OCI-M2 (cell line): Measurements from ENCODE around the gene MAML2.

ENCODE experiments used
- DNase-seq: peaks from one replicate; lab custom pipeline; 2025; ENCODE audit not compliant: unreplicated experiment; lab: John Stamatoyannopoulos, UW

MAML2 gene

DNA sequence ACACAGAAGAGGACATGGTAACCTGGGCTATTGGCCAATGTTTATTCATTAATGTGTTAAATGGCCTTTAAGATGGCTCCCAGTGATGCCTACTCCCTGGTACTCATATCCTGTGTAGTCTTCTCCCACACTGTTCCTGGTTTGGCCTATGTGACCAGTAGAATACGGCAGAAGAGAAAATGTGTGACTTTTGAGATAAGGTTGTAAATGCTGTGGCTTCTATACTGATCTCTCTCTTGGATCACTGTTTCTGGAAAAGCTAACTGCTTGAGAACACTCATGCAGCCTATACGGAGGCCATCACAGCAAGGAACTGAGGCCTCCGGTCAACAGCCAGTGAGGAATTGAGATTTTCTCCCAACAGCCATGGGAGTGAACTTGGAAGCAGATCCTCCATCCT is 24.1 kb downstream of the MAML2 start:
- DNase-seq, result no peak

DNA sequence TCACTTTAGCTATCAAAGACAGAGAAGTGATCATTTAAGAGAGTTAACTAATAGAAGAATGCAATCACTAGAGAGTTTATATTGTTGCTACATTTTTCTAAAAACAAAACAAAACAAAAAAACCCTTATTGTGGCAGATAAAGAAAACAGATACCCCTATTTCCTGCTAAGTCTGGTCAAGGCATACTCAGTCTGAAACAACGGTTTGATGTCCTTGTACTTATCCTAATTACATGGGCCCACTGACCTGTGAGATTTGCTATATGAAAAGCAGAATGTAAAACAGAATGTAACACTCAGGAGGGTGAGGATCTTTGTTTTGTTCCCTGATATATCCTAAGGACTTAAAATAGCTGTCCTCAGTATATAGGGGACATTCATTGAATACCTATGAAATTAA is 24.6 kb downstream of the MAML2 start:
- DNase-seq, result no peak

DNA sequence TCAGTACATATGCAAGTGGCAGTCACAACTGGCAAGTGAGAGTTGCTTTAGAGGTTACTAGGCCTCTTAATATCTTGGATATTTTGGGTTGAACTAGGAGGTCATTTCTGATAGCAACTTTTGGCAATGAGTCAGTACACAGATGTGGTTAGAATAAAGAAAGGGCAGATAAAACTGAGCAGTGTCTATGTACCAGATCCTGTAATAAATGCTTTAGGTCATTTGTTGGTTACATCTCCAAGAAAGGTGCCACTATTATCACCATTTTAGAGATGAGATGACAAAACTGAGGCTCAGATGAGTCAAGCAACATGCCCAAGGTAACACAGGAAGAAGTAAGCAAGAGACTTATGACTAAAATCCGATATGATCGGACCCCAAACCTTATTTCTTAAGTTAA is 25.0 kb downstream of the MAML2 start:
- DNase-seq, result no peak

DNA sequence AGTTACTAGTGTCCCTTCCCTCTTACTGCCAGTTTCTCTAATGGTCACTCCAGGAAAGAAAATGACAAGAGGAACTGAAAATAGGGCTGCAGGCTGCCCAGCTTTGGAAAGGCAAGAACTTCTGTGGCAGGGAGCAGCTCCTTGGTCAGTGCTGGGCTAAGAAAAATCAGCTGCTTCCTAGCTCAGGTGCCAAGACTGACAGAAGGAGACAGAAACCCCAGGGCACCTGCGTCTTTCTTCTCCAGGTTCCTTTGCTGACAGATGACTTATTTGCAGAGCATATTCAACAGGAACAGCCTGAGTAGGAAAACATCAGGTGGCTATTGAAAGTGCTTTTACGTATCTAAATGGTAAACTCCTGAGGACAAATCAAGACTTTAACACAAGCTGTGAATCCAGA is 25.4 kb downstream of the MAML2 start:
- DNase-seq, result no peak

DNA sequence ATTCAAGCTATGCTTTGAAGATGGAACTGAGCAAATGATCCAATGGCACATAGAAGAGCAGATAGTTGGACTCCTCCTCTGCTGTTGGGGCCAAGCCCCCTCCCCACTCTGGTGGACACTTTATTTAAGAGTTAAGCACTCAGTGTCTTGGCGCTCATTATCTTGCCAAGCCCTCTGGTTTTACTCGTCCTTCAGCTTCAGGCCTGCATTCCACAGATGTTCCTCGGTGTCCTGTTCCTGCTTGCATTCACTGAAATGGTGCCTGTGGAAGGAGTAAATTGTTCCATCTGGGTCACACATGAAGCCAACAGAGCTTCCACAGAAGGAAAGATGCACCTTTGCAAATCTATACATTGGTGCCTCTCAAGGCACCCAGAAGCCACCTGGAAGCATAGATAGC is 26.1 kb downstream of the MAML2 start:
- no peak for DNase-seq

DNA sequence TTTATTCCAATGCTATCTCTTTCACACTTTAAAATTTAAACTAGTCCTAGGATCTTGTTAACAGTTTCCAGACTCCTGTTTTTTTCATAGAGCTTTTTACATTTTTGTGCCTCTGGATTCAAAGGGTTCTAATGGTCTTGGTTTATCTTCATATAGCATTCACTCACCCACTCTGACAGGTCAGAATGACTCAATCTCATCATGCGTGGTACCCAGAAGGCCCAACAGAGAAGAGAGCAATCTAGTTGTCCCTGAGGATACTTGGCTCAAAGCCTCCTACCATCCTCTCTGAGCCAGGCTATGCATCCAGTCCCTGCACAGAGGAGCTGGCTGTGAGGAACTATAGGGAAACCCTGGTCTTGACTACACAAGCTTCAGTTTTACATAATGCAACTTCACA is 27.5 kb downstream of the MAML2 start:
- no peak for DNase-seq

DNA sequence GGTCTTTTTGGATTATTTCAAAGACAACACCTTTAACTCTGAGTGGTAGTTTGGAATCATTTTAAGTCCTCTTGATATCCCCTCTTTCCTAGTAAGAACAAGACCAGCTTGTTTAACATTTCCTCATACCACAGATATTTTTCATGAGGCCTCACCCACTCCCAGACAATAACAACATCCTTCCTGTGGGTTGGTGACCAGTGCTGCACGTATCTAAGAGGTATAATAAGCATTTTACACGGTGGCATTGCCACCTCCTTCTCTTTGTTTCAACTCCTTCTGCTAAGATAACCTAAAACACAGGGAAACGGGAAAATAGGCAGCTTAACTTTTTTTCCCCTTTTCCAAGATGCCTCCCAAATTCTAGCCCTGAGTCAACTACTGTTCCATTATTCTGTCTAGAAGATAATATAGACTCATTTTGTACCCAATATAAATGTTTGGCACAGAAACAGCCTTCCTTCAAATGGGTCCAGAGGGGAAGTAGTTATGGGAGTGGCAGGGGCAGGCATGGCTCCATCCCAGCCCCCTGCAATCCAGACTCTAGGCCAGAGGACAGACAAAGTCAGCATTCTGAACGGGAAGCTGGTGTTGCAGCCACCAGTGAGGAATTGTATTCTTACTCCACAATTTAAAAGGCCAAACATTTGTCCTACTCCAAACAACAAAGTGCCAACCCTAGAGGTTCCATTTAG is 28.5 kb downstream of the MAML2 start:
- no peak for DNase-seq

DNA sequence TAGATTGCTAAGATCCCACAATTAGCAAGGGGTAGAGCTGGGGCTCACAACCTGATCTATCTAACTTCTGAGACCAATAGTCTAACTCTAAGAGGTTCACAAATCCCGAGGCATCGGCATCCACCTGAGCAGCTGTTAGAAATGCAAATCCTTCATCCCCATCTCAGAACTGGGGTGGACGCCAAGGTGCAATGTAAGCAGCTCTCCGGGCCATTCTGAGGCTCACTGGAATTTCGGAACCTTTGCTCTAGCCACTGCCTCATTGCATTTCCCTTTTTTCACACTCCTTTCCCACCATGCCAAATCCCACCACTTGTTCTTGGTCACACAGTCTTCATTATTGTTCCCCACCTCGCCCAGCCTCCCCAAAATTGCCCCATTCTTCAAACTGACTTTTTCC is 29.8 kb downstream of the MAML2 start:
- no peak for DNase-seq

DNA sequence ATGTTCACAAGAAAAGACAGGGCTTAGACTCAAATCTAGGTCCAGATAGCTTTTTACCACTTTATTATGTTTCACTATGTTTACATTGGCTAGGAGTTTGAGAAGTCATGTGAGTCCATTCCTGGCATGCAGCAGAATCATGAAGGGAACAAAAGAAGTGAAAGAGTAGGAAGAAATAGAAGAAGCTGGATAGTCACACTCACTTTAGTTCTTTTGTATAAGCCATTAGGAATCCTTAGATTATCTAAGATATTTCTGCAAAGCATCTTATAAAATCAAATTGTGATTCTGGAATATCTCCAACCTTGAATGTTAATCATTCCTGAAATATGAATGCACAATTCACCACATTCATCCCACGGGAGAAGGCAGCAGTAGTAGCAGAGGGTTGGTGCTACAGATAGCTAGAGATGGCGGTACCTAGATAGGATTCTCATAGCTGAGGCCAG is 31.9 kb downstream of the MAML2 start:
- no peak for DNase-seq

DNA sequence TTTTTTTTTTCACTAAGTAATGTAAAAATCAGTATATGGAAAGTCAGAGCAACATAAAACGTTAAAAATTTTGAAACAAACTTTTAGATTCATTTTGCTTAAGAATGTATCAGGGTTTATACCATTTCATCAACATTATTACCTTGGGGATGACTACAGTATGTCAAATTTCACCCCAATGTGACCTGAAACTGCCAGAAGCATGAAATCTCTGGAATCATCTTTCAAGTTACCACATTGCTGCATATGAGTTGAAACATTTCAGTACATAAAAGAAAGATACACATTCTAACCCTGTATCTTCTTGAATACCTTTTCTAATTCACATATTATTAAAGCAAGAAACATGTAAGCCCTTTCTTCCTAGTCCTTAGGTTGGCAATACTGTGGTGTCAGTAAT is 32.8 kb downstream of the MAML2 start:
- DNase-seq, result no peak

DNA sequence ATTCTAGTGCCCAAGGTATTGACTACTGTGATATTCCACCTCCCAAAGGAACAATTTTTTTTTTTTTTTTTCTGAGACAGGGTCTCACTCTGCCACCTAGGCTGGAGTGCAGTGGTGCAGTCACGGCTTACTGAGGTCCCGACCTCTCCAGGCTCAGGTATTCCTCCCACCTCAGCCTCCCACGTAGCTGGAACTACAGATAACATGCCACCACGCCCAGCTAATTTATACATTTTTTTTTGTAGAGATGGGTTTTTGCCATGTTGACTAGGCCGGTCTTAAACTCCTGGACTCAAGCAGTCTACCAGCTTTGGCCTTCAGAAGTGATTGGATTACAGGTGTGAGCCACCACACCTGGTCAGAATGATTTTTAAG is 33.4 kb downstream of the MAML2 start:
- DNase-seq, result no peak

DNA sequence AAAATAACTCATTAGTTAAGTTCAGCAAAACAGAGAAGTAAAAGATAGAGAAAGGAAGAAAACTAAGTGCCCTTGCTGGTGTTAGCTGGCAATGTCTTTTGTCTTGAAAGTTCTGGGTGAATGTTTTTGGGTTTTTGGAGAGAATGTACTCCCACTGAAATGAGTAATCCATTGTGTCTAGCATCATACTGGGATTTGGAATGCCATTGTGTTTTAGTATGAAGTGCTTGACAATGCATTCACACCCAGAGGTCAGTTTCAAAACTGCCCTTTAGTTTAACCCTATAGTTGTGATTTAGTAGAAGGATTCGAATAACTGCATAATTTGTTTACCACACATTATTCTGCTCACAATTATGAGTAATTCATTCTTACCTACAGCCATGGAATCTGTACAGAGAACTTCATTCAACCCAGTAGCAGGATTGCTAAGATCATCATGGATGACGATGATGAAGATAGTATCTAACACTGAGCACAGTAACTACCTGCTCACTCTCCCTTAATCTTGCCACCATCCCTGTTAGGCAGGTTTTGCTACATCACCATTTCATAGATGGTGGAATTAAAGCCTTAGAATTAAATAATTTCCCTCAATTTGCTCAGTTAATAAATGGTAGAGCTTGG is 33.9 kb downstream of the MAML2 start:
- no peak for DNase-seq

DNA sequence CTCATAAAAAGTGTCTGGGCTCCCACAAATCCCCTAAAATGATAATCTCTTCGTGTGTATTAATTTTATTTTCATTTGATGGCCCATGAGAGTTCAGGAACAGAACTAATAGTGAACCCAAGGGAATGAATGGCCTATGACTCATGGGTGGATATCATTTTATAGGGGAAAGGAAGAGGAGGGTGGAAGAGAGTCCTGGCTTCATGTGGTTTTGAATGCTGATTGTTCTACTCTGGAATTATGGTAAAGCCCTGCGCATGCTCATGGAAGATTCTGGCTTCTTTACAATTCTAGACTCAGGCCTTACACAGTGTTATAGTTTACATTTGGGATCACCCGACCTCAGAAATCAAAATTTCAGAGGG is 35.2 kb downstream of the MAML2 start:
- DNase-seq, result no peak

DNA sequence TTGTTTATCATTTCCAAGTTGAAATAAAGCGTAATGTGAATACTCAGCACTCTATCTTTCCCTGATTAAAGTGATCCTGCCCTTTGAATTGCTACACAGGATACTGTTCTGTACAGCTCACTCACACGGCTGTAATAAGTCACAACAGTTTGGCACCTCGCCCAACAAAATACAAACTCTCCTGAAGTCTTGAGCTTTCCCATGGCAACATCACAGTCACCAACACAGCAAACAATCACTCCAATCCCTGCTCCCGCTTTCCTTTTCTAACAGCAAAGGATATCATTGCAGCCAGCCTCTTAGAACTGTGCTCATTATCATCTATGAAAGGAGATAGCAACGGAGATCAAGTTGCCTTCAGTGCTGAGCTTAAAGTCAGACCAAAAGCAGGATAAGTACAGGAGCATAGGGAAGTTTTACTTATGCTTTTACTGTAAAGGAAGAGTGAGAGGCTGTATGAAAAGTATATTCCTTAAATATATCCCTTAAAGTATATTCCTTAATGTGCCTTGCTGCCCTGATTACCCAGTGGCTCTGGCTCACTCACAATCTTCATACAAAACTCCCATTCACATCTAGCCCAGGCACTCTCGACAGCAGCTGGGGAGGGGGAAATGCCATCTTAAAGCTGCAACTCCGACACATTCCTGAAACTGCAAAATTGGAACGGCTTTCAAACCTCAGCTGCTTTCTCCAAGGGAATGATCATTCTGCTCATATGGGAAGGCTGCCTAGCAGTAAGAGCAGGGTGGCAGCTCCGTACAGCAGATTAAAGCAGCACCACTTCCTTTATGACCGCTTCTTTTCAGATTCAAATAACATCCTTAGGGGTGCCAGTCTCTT is 35.8 kb downstream of the MAML2 start:
- no peak for DNase-seq

DNA sequence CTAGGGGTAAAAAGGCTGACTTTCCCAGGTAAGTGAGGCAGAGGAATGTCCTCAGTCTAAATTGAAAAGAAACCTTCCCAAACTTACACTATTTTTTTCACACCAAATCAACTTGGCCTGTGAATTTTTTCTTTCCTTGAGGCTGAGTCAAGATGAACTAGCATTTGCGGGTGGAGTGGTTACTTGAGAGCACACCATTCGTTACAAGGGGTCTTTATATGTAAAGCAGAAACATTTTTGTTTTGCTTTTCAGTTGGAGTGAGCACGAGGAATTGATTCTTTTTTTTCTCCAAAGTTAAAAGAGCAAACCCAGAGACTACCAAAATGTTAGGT is 36.4 kb downstream of the MAML2 start:
- DNase-seq, result no peak

DNA sequence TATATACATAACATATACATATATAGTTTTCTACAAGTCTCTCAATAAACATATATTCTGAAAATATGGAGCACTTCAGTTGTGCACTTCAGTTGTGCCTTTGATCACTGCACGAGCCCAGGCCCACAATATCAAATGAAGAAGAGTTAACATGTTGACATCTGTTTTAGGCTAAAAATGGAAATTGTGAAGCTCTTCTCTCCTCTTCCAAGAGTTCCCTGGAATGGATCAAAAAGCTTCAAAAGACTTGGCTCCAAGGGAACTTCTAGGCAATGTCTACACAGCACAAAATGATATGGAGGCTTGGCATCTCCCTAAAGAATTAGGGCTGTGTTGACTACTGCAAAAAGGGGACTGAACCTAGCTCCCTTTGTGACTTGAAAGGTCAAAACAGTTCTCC is 36.9 kb downstream of the MAML2 start:
- DNase-seq, result no peak

DNA sequence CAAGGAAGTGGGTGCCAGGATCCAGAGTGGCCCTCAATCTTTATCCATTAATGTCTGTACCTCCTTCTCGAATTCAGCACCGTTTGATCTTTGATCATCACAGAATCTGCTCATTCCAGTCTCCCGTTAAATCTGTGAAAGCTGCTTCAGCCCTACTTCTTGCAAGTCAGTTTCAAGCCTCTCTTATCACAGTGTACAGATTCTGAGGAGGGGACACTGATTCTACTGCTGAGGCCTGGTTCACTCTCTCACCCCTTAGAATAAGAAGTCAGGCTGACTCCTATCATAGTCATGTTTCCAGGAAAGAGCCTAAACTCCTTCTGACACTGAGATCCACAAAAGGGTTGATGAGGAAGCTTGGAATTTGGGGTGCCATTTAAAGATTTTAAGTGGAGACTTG is 39.0 kb downstream of the MAML2 start:
- DNase-seq, result no peak

DNA sequence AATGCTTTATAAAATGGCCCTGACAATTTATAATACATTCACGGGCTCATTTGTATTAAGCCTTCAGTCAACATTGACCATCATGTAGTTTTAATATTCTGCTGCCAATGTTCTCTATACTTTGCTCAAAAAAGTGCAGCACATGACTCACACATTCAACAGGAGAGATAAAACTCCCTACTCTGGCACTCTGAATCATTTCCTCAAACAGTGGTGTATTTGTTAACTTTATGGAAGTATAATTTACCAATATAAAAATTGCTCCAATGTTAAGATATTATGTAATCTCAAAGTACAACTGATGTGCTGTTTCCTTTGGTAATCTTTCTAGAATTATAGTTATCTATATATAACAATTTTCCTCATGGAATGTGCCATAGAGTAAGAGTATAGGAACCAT is 39.9 kb downstream of the MAML2 start:
- no peak for DNase-seq

DNA sequence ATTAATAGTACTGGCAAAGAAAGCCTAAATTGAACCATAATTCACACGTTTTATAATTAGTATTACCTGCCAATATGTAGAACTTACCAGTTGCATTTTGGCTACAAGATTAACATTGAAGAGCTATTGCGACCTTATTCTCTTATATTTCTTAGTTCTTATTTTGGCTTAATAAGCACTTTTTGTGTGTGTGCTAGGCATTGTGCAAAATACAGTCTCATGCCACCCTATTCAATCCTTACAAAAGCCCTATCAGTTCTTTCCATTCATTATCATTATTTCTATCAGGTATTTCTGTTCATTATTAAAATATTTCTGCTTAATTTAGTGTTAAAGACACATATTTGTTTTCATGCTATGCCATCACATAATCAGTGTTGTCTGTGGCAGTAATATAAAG is 41.2 kb downstream of the MAML2 start:
- no peak for DNase-seq

DNA sequence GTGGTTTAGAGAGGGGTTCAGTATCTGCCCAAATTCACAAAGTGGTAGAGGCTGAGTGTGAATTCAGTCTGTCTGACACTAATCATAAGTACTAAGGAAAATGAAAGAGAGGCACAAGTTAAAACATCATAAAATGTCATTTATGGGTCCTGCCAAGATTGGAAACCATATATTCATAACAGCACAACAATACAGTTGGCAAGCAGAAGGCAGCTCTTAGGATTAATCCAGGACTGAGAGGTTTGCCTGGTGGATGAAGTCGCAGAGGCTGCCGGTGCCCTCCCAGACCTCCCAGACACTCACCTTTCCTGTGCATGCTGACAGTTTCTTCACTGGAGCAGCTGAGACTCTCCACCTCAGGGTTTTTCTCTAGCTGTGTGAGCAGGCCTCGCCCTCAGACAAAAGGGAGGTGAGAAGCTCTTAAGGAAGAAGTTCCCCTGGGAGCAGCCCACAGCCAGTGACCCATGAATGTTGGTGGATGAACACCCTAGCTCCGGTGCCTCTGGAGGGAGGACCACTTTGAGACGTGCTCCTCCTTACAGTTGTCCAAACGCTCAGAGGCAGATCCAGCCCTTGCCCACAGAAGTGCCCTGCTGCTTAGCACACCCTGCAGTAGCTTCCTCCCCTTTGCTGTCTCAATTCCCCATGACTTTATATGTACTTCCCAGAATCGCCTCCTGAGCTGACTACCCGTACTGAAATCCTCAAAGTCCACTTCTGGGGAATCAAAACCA is 43.7 kb downstream of the MAML2 start:
- DNase-seq, result no peak

DNA sequence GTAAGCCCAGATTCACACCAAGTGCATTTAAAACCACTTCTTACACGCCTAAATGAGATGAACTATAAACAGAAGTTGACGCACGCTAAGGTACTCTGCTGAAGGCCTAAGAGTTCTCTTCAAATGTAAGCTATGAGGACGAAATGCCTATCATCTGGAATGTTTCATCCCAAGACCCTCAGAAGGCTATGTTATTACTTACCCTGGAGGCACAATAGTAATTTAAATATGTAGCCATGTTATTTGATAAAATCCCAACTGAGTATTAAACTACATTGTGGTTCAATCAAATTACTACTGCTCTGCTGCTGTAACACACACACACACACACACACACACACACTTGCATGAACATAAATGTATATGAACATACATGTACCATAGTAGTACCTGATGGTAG is 47.6 kb downstream of the MAML2 start:
- no peak for DNase-seq

DNA sequence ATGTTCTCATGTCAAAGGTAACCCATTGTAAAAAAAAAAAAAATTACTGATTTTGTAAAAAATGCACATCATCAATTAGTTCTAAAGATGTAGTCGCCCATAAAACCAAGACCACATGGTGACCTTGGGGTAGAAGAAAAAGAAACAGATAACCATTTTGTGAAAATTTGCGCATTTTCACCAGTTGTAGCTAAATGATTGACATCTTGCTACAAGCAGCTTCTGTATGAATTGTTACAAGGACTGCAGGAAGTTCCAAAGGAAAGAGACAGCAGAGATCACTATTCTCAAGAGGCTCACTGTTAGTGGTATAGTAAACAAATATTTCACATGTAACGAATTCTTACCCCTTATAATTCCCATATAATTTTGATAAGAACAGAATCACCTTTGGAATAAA is 48.7 kb downstream of the MAML2 start:
- no peak for DNase-seq
